ENCODE measurements around the gene GINM1. TPM values are rescaled to one million over a fixed set of nuclear protein-coding genes. Genes with fewer than 3 reads are reported as not detected.

The GINM1 gene
- total and polyA plus RNA-seq, 2 donors (not counting 3 experiments of a cell fraction or from before 2014, with no cell fraction given), result 14.6 to 38.0 TPM

- intact Hi-C loops (cut with micrococcal nuclease), result loop anchor here (5.0 to 10.0 kb wide), 2 partner anchors 210 to 313 kb away; no protein-coding TSS in a partner anchor
- DNase-seq (ENCODE audit: low read depth, low spot score) (no peak), FAIRE-seq (peak; percentile 63)
- Histone ChIP-seq H2AFZ (ENCODE audit: low read depth, low read length) (no peak overlapping the region), H3K27me3 (ENCODE audit: control insufficient read depth in 2 of 2, insufficient read depth in 2 of 2, low read length in 2 of 2) (peaks cover 0 to 2% of the 10 kb centered on the region in 2 experiments), H3K36me3 (ENCODE audit: control insufficient read depth in 2 of 2, extremely low read depth in 1 of 2, insufficient read depth in 2 of 2, low read length in 2 of 2) (peaks cover 0 to 3% of the 10 kb centered on the region in 2 experiments), H3K9me3 (replicated peaks; ENCODE audit: control insufficient read depth, insufficient read depth, low read length) (no peaks in the 10 kb centered on the region), H4K20me1 (replicated peaks; ENCODE audit: control insufficient read depth, extremely low read depth, insufficient read depth, low read length) (no peaks in the 10 kb centered on the region), H3K4me1 (ENCODE audit: control insufficient read depth, extremely low read depth, insufficient read depth, low read length) (peaks cover 8% of the 10 kb centered on the region), H3K4me3 (replicated peaks in 1 of 3; ENCODE audit: insufficient read depth in 1 of 3, low read depth in 1 of 3, low read length in 3 of 3) (peak overlapping the region; percentile 59 to 85 (median 62)), H3K27ac (ENCODE audit: insufficient read depth, low read depth, low read length) (peak overlapping the region; percentile 92), H3K79me2 (ENCODE audit: control insufficient read depth, insufficient read depth, low read length) (peaks cover 38% of the 10 kb centered on the region), H3K4me2 (ENCODE audit: insufficient read depth, low read length) (peak overlapping the region; percentile 91), H3K9me1 (replicated peaks; ENCODE audit: control insufficient read depth, extremely low read depth, insufficient read depth, low read length) (no peaks in the 10 kb centered on the region), H3K9ac (replicated peaks; ENCODE audit: extremely low read depth, insufficient read depth, low read length) (peak overlapping the region; percentile 98)
- TF ChIP-seq, protein P1, sequence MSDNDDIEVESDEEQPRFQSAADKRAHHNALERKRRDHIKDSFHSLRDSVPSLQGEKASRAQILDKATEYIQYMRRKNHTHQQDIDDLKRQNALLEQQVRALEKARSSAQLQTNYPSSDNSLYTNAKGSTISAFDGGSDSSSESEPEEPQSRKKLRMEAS (IDR thresholded peaks at IDR 0.05; ENCODE audit: insufficient read depth, insufficient read length), result no peak
- TF ChIP-seq FOS (IDR thresholded peaks at IDR 0.05; ENCODE audit: borderline replicate concordance, insufficient read depth, low read length) (no peak), EZH2 (IDR thresholded peaks at IDR 0.05; ENCODE audit: borderline replicate concordance, low read depth, low read length, severe bottlenecking) (no peak), MYC (IDR thresholded peaks at IDR 0.05; ENCODE audit: low read depth, low read length) (no peak), GATA2 (IDR thresholded peaks at IDR 0.05; ENCODE audit: insufficient read depth, insufficient read length, low read depth, low read length) (no peak), CTCF (IDR thresholded peaks at IDR 0.05; ENCODE audit: extremely low read depth in 1 of 2, insufficient read depth in 1 of 2, low read depth in 1 of 2, low read length in 2 of 2) (no peak), POLR2AphosphoS5 (IDR thresholded peaks at IDR 0.05; ENCODE audit: insufficient read depth, low read depth, low read length) (no peak), POLR2A (IDR thresholded peaks at IDR 0.05; ENCODE audit: low read depth, low read length) (no peak), JUN (IDR thresholded peaks at IDR 0.05; ENCODE audit: borderline replicate concordance, insufficient read depth, insufficient read length, low read depth) (no peak)
- no TSS peak for BruUV-seq (replicated peaks)
- POLR2A ChIA-PET, result no interaction called here
- CTCF ChIA-PET, result interaction anchor here (1.4 to 4.3 kb wide), 3 partner anchors 17 to 516 kb away, joined by 4 to 35 read pairs (median 13); partner anchors contain the start of gene GINM1
- dilution Hi-C loops (cut with MboI; ENCODE audit: extremely low pct_ligation_motif_present, low sequenced_read_pairs), result no loop called here
Observed at GRCh38 chr6:149544646-149545257, 21.4 kb upstream of the GINM1 start.
